GM19467 (cell line): Measurements from ENCODE around the gene ERC2.

Source experiments
- ATAC-seq: cut with Tn5 transposase; IDR thresholded peaks from one replicate; pipeline ENCODE4 v1.9.1; 2021; ENCODE audit warnings: mild to moderate bottlenecking, moderate library complexity; ENCODE audit not compliant: unreplicated experiment

ERC2 gene

DNA sequence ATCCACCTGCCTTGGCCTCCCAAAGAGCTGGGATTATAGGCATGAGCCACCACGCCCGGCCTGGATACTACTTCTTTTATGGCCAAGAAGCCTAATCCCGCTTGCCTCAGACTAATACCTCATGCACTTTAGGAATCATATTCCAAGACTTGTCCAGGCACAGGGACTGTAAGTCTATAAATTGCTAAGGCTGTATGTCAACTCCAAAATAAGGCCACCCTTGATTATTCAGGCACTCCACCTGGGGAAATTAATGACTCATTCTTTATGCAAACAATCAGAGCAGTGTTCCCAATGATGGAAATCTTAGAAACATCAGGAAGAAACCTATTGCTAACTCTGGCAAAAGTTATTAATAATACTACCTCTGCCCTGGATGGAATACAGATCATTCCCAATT, 98.4 kb downstream of the ERC2 start:
- no peak for ATAC-seq

DNA sequence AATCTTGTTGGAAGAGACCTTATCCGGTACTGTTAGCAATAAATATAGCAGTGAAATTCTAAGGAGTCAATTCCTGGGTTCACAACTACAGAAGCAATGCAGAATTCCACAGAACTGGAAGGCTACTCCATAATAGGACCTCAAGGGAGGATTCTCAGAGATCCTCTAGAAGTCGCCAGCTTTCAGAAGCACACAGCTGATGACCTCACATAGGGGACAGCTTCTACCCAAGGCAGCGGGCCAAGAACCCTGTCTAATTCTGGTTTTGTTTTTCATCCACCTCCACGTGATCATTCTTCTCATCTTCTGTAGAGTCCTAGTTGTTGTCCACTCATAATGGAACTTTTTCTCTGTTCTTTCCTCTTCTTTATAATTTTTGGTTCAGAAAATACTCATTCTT, 99.4 kb downstream of the ERC2 start:
- ATAC-seq = no peak

DNA sequence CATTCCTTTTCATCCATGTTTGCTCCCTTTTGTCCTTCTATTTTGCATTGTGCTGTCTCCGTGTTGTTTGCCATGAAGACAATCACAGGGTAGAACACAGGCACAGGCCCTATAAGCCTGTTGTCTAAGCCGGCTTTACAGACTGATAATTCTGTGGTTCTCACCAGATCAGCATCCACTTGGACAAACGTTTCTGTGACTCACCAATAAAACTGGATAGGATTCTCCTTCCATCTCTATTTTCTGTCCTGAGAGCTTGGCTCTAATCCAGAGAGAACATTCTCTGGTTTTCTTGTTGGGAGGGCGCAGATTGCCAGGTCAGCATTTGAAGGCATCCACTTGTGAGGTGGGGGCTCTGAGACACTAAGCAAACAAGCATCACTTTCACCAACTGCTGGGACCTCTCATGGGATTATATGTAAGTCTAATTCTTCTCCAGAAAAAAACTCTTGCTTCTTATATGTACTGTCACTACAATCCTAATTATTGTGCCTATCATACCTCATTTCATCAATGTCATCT, 101.6 kb downstream of the ERC2 start:
- ATAC-seq = no peak

DNA sequence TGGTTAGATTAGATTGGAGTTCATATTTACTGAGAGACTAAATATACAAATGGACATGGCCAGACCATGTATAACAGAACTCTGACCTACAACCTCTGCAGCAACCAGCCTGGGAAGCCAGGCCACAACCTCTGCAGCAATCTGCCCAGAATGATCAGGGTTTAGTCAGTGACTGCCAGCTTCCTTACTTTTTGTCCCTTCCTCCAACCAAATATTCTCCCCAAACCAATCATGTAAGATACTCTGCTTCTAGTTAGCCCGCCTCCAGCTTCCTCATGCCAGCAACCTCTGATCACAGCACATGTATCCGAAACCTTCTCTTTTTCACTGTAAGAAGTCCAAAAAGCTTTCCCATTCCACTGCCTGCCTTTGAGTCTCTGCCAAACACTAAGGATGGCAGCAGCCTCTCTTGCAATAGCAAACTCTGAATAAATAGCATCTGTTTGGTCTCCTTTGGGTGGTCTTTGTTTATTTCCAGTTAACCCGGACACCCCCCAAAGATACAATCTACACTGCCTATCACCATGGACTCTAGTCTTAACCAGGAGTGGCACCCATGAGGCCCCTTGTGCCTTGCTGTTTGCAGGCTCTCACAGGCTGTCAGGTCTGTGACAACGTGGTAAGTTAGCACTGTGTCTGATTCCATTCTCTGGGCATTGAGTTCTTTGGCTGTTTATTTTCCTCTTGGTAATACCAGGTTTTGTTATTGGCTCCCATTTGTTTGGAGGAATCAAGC, 102.2 kb downstream of the ERC2 start:
- ATAC-seq = no peak

DNA sequence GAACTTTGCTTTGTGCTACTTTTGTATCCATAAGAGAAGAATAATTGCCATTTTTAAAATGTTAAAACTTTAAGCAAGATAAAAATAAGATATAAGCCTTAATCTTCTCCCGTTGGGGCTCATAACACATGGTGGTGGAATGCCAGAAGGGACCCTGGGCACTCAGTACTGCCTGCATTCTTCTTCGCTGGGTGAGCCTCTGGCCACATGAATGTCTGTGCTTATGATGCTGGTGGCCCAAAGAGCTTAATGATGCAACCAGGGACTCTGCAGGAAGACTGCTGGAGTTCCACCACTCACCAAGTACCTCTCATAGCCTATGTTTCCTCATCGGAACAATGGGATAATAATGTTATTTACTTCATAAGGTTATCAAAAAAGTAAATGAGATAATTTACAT, 103.6 kb downstream of the ERC2 start:
- no peak for ATAC-seq

DNA sequence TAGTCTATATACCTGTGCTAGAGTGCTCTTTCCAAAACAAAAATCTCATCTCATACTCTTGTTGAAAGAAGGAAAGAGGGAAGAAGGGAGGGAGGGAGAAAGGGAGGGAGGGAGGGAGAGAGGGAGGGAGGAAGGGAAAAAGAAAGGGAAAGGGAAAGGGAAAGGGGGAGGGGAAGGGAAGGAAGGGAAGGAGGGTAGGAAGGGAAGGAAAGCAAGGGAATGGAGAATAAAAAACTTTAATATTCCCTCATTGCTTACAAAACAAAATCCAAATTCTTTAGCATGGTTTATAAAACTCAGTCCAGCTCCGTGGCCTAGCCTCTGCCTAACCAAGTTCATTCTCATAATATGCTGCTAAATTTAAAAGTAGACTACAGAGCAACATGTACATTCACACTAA, 104.5 kb downstream of the ERC2 start:
- no peak for ATAC-seq

DNA sequence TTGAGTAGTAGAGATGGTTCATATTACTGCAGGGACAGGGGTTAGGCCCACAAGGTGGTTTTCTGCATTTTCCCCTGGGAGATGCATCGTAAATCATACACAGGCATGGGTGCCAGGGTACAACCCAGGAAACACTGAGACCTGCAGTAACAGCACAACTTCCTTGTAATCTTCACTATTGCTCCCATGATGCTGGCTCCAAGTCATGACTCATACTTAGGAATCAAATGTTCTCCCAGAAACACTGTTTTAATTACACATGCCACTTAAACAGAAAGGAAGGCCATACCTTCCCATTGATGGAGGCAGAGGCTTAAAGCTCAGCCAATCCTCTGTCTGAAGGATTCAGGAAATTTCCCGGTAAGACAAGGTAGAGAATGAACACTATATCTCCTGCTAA, 106.5 kb downstream of the ERC2 start:
- ATAC-seq = no peak

DNA sequence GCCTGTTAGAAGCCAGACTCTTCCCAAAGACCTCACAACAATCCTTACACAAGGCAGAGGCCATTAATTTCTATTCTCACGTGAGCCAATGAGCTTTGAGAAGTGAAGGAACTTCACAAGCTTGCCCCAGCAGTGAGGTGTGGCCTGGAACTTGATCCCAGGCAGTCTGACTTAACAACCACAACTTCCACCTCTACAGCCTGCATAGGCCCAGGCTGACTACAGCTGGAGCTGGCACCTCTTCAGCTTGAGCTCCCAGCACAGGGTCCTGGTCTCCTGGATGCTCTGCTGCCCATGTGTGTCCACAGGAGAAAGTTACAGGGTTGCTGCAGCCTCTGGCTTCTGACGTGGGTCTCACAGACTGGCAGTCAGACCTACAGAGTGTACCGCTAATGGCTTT, 111.0 kb downstream of the ERC2 start:
- no peak for ATAC-seq

DNA sequence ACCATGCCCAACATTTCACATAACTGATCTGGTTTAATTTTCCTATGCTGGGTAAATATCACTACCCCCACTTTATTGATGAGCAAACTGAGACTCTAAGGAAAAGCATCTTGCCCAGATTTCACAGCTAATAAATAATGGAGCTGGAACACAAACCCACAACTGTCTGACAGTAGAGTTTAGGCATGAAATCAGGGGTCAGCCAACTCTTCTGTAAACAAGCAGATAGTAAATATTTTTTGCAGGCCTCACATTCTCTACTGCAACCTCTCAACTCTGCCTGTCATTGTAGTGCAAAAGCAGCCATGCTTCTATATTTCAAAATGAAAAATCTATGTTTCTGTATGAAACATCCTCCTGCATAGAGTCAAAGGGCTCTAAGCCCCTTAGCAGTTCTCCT, 111.5 kb downstream of the ERC2 start:
- ATAC-seq = no peak

DNA sequence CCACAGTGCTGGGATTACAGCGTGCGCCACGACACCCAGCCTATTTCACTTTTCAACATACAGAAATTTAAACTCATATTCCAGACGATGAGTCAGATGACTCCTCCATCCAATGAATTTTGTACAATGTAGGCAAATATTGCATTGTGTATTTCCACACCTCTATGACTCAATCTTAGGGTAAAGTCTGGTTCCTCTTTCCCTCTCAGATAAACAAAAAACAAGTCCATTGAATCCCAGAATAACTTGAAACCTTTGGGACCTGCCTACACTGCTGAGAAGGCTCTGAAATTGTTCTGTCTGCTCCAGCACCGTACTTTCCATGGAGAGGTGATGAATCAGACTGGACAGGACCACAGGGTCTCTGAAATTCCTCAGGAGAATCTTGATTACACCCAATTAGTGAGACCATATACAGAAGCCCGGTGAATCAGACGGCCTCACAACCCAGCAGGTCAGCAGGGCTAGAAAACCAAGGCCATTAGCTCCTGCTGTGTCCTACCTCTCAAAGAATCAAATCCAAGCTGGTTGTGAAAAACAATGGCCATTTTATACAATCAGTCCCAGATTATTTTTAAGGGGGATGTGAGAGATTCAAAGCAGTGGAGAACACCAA, 112.6 kb downstream of the ERC2 start:
- ATAC-seq = no peak

DNA sequence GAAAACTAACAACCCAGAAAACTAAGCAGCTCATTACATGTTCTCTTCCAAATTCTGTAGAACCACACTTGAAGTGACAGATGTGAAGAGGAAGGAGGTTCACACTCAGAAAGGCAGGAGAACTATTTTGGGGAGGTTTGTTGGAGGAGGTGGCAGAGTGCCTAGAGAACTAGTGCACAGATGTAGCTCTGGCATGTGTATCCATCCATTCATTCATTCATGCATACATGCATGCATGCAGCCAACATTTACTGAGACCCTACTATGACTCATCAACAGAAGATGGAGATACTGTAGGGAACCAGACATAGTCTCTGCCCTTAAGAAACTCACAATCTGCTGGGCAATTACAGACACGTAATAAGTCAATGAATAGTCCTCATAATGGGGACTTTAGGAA, 116.7 kb downstream of the ERC2 start:
- ATAC-seq = no peak

DNA sequence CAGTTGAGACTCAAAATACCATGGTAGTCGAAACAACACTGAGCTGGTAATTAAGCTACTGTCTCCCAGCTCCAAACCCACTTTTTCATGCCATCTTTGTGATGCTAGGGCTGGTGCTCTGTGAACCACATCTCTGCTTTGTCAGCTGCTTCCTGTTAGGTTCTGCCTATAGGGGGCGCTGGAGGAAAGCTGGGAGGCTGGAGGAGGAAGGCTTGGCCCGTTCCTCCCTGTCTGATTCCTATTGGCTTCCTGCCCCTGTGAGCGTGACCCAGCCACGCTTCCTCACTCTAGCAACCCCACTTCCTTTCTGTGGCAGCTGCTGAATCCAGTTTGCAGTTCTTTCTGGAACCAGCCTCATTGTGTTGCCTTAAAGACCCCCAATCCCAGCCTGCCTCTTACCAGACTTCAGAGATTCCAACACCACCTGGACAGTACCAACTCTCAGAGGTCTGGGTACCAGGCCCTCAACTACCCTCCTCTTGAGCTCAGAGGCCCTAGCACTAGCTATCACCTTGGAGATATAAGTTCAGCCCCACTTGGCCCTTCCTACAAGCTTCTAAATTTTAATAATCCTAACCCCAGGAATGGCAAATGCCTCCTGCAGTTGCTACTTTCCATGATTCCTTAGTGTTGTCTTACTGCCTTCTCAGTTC, 120.9 kb downstream of the ERC2 start:
- no peak for ATAC-seq

DNA sequence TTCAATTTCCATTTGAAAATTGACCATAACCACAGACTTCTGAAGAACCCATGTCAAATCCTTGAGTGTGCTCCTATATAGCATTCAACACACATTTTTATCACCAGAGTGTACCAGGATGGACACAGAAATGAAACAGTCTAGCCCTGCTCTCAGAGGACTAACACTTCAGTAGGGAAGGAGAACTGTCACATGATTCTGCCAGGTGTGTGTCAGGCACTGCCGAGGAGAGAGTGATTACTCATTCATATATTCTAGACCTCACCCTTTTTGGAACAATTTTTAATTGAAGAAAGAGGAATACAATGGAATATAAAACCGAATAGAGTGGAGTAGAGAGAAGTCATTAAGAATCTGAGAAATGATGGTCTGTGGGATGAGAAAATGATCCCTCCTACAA, 125.8 kb downstream of the ERC2 start:
- ATAC-seq = no peak

DNA sequence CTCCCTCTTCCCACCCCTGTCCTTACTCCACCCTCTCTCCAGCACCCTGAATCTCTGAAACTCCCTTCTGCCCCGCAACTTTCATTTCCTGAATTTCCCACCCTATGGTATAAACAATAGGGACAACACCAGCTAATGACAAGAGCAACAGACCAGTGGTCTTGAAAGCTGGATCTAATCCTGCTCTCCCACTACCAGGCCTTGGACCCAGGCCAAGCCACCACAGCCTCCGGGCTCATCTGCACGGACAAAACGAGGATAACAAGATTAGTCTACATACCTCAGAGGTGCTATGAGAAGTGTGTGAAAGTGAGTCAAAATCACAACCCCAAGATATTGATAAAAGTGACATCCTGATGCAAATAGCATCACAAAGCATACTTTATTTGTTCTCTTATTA, 128.6 kb downstream of the ERC2 start:
- no peak for ATAC-seq

DNA sequence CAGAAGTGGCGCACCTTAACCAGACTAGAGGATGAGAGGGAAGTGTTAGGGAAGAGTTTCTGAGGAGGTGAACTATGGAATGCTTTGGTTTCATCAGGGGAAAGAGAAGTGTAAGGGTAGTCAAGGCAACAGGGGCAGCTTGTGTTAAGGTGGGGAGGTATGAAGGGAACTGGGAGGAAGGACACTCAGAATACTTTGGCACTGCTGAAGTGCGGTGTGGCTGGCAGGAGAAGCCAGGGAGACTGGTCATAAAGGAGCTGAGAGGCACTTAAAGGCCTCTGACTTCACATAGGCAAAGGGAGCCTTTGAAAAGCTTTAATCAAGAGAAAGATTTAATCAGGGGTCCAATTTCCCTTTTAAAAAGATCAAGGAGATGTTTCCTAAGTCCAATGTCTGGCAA, 129.0 kb downstream of the ERC2 start:
- ATAC-seq = no peak

DNA sequence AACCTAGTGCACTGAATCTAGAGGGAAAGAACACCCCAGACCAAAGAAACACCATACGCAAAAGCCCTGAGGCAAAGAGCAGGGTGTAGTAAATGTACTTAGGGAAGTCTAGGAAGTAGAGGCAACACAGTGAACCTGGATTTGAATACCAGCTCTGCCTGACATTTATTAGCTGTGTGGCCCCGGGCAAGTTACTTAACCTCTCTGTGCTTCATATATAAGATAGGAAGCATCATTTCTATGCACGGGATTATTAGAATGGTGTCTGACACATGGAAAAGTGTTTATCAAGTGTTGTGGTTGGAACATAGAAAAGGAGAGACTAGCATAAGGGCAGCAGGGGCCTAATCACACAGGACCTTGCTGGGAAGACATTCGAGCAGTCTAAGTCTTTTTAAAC, 132.2 kb downstream of the ERC2 start:
- no peak for ATAC-seq

DNA sequence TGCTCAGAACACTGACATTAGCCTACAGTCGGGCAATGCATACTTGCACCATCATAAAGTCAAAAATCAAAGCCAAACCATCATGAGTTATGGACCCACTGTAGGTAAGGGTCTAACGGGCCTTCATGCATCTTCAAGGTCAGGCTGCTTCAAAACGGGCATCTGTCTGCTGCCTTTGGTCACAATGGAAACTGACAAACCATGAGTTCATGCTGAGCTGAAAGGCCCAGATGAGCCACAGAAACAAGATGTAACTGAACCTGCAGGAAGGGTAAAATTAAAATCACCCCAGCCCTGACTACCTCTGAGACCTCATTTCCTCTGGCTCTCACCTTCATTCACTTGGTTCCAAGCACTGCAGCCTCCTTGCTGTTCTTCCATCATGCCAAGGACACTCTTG, 143.8 kb downstream of the ERC2 start:
- no peak for ATAC-seq

DNA sequence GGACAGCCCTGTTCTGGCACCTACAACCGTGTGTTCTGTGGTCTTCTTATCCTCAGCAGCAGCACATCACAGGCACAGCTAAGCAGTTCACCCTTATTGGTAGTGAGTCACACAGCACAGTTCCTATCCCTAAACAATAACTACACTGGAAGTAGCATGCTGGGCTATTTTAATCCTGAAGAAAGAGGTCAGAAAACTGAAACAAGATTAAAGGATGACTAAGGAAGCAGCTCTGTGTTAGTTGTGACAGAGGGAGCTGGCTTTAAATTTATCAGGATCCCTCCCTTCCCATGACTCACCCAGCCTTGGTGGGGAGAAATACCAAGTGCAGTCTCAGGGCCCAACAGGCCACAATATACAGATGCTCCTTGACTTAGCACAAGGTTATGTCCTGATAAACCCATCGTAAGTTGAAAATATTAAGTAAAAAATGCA, 144.3 kb downstream of the ERC2 start:
- no peak for ATAC-seq

DNA sequence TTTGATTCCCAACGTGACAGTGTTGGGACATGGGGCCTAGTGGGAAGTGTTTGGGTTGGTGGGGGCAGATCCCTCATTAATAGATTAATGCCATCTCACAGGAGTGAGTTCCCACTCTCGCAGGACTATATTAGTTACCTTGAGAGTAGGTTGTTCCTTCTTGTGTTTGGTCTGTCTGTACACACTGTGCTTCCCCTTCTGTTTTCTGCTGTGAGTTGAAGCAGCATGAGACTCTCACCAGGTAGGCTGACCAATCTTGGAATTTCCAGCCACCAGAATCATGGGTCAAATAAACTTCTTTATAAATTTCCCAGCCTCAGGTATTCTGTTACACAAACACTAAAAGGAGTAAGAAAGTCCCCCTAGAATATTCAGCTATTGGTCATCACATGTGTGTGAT, 145.4 kb downstream of the ERC2 start:
- ATAC-seq = no peak

DNA sequence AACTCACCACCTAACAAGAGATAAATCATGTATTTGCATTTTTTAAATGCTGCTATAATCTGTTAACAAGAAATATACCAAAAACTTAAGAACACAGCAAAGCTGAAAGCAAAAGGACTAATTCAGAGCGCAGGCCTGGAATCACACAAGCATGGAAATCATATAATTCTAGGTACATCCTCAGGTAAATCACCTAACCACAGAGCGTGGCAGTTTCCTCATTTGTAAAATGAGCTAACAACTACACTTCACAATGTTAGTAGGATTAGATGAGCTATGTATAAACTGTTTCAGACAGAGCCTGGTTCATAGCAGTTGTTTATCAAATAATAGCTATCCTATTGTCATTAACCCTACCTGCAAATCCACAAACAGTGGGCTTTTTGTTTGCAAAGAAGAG, 146.4 kb downstream of the ERC2 start:
- no peak for ATAC-seq

DNA sequence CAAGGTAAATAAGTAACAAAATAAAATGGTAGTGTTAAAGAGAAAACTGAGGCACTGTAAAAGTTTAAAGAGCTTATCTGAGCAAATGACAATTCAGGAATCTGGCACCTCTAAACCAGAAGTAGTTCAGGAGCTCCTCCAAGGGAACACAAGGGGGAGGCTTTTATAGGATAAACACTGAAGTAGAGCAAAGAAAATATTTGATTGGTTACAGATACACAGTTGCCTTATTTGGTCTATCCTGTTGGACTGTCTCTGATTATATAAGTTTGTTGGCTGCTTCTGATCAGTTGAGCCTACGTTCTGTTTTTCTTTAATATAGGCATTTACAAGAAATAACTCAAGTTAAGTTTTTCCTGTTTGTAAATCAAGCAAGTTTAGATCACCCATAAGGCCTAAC, 146.9 kb downstream of the ERC2 start:
- no peak for ATAC-seq

DNA sequence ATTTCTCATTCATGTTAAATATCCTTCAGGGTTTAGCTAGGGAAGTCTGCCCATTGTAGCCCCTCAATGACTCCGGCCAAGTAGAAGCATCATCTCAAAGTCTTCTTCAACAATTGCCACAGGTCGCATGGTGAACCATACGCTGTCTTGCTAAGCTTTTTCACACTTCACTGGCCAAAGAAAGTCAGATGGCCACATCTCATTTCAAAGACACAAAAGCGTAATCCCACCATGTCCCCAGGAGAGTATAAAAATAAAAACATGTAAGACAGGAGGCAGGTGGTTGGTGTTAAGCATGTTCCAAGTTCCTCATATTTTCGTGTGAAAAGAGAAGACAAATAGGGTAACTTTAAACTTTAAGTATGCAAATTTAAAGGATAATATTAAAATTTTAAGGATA, 147.4 kb downstream of the ERC2 start:
- no peak for ATAC-seq
